IPS-NIHi7 (cell line): ENCODE data around the gene SIK2.
"Not testable (repeated sequence)": the region's sequence is repeated elsewhere in the genome, so short reads cannot be mapped to it uniquely, and the experiment has no call there.

Experiments
- DNase-seq: peaks from one replicate; pipeline ENCODE4 v3.0.0; 2012; ENCODE audit warnings: mixed read lengths; ENCODE audit errors: extremely low spot score

SIK2 gene

DNA sequence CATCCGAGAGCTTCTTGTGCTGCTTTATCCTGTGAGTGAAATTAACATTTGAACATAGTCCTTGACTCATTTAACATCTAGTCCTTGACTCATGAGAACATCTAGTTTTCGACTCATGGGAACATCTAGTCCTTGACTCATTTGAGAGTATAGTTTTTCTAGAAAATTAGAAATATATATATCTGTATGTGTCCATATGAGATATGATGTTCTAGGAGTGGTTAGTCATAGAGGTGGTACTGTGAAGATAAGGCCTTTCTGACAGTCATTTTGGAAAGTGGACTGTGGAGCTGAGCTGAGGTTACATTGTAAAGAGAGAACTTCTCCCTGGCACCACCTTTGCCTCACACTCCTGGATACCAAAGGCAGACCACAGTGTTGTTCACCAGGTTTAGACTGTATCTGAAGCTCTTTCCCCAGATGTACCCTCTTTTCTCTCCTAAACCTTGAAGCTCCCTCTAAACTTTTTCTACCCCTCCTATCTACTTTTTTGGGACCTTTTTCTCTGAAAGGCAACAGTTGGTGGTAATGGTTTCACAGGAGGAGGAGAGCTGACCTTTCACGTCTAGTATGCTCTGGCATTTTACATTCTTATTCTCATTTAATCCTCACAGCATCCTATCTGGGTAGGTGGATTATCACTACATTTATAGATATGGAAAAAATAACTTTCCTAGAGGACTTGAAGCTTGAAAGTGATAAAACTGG is 96.8 kb downstream of the SIK2 start:
- no peak for DNase-seq

- DNase-seq: no peak
Observed at GRCh38 chr11:111699579-111700156, 97.4 kb downstream of the SIK2 start.

DNA sequence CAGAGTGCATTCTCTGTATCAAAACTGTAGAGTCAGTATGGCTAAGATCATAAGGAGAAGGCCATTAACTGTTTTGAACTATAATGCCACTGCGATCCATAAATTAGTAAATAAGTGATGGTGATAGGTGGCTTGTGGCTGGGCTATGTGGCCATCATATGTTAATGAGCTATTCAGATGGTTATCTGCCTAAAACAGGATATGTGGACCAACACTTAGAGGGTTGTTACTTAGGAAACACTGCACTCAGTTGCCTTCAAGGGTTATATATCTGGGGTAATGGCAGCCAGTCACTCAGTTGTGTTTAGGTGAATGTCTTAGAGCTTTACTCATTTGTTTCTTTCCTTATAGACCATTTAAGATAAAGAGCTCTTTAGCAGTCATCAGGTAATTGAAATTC is 97.9 kb downstream of the SIK2 start:
- DNase-seq: no peak

DNA sequence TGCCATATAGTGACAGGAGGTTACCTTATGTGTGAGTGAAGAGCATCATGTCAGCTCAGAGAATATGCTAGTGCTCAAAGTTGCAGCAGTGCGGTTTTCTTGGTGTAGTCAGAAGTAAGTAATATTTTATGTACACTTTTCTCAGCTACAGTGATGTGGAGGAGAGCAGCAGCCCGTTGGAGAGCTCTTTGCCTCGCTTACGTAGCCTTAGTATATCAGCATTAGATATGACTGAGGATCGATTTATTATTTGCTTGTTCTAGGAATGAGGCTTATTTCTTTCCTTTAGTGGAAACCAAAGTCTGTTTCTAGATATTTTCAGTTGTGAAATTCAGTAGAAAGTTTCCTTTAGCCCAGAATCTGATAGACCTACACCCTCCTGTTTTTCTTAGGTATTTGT is 100.4 kb downstream of the SIK2 start:
- DNase-seq: no peak

DNA sequence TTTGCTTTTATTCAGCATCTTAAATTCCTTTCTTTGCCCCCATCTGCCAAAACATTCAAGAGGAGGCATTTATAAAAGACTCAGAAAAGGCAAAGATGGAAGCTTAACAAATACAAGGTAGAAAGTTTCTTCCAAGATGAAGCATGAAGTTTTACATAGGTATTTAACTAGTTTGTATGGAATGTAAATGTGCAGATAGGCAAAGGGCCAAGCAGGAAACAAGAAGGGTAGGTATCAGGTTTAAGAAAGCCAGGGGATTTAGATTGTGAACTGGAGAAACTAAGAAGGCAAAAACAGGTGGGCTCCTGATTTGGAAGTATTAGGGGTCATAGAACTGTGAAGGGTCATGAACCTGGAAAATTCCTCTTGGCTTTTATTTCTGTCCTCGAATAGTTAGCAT is 101.3 kb downstream of the SIK2 start:
- DNase-seq: no peak

GRCh38 chr11:111707039-111707690 is 104.9 kb downstream of the SIK2 start:
- DNase-seq: no peak

DNA sequence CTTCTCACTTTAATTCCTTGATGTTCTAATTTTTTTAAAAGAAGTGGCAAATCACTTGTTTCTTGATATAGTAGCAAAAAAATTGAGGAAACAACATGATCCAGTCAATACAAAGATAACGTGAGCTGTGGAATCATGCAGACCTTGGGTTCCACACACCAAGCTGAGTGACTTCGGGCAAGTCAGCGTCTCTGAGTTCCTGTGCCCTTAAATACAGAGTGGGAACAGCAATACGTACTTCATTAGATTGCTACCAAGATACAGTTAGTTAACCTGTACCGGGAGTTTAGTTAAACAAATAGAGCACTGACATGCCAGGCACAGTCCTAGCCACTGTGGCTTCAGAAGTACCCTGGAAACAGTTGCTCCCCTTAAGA is 105.4 kb downstream of the SIK2 start:
- no peak for DNase-seq

- DNase-seq: no peak
Observed at GRCh38 chr11:111714522-111714921, 112.3 kb downstream of the SIK2 start.

DNA sequence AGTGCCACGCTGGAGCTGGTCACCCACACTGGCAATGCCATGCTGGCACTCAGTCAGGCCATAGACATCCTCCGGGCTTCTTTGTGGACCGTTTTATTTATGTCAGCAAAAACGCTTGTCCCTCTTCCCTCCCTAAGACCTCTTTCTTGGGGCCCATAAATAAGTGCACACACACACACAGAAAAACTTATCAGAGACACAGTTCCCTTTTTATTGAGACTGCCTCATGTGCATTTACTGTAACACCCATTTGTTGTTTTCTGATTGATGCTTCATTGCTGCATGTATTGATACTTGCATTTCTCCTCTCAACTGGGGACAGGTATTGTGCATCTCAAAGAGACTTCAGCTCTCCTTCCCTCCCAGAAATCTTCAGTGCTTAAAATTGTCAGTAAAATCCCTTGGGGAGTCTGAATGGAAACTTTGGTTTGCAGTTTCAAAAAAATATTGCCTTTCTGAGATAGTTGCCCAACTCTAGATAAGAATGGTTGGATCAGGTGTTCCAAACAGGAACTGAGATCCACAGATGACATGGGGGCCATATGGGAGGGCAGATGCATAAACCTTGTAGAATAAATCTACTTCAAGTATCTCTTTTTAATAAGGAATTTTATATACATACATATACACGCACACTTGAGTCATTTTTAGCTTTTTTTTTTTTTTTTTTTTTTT is 113.0 kb downstream of the SIK2 start:
- DNase-seq: no peak

GRCh38 chr11:111717660-111718059 is 115.4 kb downstream of the SIK2 start:
- not testable (repeated sequence) for DNase-seq

- no peak for DNase-seq
Observed at GRCh38 chr11:111718436-111718835, 116.2 kb downstream of the SIK2 start.

- no peak for DNase-seq
Observed at GRCh38 chr11:111718859-111719258, 116.6 kb downstream of the SIK2 start.

- DNase-seq: no peak
Observed at GRCh38 chr11:111719379-111719778, 117.1 kb downstream of the SIK2 start.

- DNase-seq: no peak
Observed at GRCh38 chr11:111720801-111721494, 118.7 kb downstream of the SIK2 start.

- DNase-seq: no peak
Observed at GRCh38 chr11:111722501-111722900, 120.3 kb downstream of the SIK2 start.

DNA sequence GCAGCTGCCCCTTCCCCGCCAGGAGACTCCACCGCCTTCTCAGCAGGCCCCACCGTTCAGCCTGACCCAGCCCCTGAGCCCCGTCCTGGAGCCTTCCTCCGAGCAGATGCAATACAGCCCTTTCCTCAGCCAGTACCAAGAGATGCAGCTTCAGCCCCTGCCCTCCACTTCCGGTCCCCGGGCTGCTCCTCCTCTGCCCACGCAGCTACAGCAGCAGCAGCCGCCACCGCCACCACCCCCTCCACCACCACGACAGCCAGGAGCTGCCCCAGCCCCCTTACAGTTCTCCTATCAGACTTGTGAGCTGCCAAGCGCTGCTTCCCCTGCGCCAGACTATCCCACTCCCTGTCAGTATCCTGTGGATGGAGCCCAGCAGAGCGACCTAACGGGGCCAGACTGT is 121.3 kb downstream of the SIK2 start:
- no peak for DNase-seq

DNA sequence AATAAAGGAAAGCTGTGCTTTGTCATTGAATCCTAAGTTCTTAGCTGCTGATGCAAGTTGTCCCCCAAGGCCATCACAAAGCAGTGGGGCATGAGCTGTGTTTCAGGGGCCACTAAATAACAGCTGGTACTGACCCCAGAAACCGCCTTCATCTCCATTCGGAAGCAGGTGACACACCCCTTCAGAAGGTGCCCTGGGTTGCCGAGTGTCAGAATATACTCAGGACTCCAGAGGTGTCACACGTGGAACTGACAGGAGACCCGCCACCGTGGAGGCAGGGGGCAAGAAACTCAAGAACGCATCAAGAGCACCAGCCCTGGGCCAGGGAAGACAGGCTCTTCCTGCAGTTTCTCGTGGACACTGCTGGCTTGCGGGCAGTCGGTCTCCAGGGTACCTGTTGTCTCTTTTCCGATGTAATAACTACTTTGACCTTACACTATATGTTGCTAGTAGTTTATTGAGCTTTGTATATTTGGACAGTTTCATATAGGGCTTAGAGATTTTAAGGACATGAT is 122.4 kb downstream of the SIK2 start:
- DNase-seq: no peak

DNA sequence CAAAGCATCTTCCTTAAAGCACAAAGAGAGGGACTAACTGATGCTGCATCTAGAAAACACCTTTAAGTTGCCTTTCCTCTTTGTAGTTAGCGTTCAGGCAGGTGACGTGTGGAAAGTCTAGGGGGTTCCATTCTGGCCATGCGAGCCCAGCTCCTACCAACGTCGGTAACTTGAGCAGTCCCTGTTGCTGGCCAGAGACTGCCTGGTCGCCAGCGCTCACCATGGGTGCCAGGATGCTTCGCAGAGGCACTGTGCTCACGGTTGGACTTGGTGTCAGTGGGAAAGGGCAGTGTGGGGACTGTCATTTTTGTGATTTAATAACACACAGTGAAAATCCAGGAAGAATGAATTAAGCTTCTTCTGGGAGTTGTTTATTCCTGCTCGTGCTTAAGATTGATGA is 123.4 kb downstream of the SIK2 start:
- DNase-seq: no peak

DNA sequence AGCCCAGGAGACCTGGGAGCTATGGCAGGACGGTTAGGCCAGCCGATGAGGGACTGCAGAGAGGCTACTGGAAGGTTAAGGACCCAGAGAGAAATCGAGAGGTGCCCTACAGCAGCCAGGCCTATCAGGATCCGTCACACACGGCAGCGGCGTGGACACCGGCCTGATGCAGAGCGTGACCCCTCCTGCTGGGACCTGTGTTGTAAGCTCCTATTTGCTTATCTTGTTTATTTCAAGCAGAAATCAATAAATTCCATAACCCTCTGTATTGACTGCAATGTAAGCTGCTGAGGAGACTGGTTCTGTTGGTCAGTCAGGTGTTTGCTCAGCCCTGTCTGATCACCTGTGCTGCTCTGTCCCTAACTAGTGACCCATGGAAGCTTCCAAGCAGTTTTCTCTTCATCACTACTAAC is 124.1 kb downstream of the SIK2 start:
- DNase-seq: no peak

GRCh38 chr11:111727431-111727830 is 125.2 kb downstream of the SIK2 start:
- DNase-seq: no peak

DNA sequence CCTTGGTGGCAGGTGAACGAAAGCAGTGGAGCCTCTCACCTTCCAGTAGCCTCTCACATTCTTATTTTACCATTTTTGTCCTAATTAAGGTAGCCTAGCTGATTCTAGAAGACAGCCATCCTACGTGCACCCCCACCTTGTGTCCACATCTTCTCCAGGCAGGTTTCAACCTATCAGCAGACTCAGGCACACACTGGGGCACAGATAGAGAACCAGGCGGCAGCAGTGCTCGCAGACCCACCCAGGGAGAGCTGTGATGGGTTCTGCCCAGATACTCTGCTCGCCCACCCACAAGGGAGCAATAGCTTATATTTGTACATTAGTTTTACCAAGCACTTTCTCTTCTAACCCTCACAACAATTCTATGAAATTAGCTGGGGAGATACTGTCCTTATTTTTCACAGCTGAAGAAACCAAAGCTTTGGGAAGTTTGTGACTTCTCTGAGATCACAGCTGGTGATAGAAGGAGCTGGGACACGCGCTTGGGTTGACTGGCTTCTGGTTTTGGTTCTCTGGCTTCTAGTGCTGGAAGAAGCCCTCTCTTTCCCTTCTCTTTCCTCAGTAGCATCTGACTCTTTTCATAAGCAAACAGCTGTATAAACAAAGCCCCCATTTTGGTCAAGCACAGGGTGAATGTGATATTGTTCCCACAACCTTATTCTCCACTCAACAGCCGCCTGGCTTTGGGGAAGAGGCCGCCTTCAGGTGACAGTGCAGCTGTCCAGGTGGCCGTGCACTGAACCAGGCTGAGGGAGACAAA is 127.0 kb downstream of the SIK2 start:
- no peak for DNase-seq
